ENCODE data around the gene LARGE1. TPM values are rescaled to one million over a fixed set of nuclear protein-coding genes. Genes with fewer than 3 reads are reported as not detected.

LARGE1 gene
- total and polyA plus RNA-seq, 9 of the 15 experiments (the other 6 are each of a cell fraction or from before 2014, with no cell fraction given), result 0.01 to 0.66 (median 0.14) TPM; not detected in 2

- no peaks in the 10 kb centered on the region for H3K4me1 ChIP-seq (replicated peaks in 1 of 2; ENCODE audit: control insufficient read depth in 2 of 2, insufficient read depth in 2 of 2, low read length in 2 of 2)
- H3K9me1 ChIP-seq (ENCODE audit: control insufficient read depth, insufficient read depth, low read length), result no peaks in the 10 kb centered on the region
- no TSS peak for BruUV-seq (replicated peaks)
- H3K9ac ChIP-seq (ENCODE audit: insufficient read depth in 1 of 2, low read depth in 2 of 2, low read length in 2 of 2), result no peak overlapping the region
- WGBS (ENCODE audit: insufficient coverage, low coverage, missing lambda C conversion rate), result 0% methylated on average over 9 of the region's 9 CpGs
- ATAC-seq (no peak), DNase-seq (ENCODE audit: extremely low read depth in 1 of 4, low spot score in 3 of 4) (no peak), FAIRE-seq (no peak)
- no peaks in the 10 kb centered on the region for H3K36me3 ChIP-seq (ENCODE audit: control insufficient read depth, insufficient read depth, low read length)
- no peak overlapping the region for H3K4me2 ChIP-seq (ENCODE audit: insufficient read depth, low read length)
- in situ Hi-C loops (cut with MboI) (no loop called here), intact Hi-C loops (cut with micrococcal nuclease) (no loop called here)
- no peak overlapping the region for H3K27ac ChIP-seq (ENCODE audit: extremely low read depth, low read depth, low read length)
- no peaks in the 10 kb centered on the region for H3K9me3 ChIP-seq (replicated peaks; ENCODE audit: control insufficient read depth, insufficient read depth, low read depth, low read length)
- no peak overlapping the region for H2AFZ ChIP-seq (ENCODE audit: low read depth, low read length)
- POLR2A ChIA-PET, result no interaction called here
- CTCF ChIA-PET (ENCODE audit: low intra/inter-chr PET ratio), result no interaction called here
- no peaks in the 10 kb centered on the region for H4K20me1 ChIP-seq (replicated peaks; ENCODE audit: control insufficient read depth, insufficient read depth, low read length)
- TF ChIP-seq MLX (CRISPR knock-in tag; conservative IDR thresholded peaks at IDR 0.05) (no peak), ARID2 (IDR thresholded peaks at IDR 0.05) (no peak), RFX1 (IDR thresholded peaks at IDR 0.05) (no peak), TFAM (CRISPR knock-in tag; conservative IDR thresholded peaks at IDR 0.05) (no peak), BRCA1 (IDR thresholded peaks at IDR 0.05) (no peak), BRCA1 (CRISPR knock-in tag; IDR thresholded peaks at IDR 0.05) (no peak), PHTF2 (CRISPR knock-in tag; IDR thresholded peaks at IDR 0.05) (no peak), ZNF561 (CRISPR knock-in tag; conservative IDR thresholded peaks at IDR 0.05) (no peak), NR2C1 (IDR thresholded peaks at IDR 0.05) (no peak), NR2C1 (tag; IDR thresholded peaks at IDR 0.05) (no peak), MEIS2 (IDR thresholded peaks at IDR 0.05; ENCODE audit: partially characterized antibody) (no peak), NCOR1 (IDR thresholded peaks at IDR 0.05) (no peak), RBM25 (IDR thresholded peaks at IDR 0.05; ENCODE audit: low read depth, low read length, severe bottlenecking) (no peak)
- H3K27me3 ChIP-seq (ENCODE audit: control insufficient read depth in 2 of 2, insufficient read depth in 2 of 2, low read length in 2 of 2), result no peaks in the 10 kb centered on the region
- H3K79me2 ChIP-seq (ENCODE audit: control insufficient read depth, insufficient read depth, low read length), result no peaks in the 10 kb centered on the region
- H3K4me3 ChIP-seq, result no peak overlapping the region
These were observed 659.8 kb downstream of the LARGE1 start for GRCh38 chr22:33260498-33260897.

Measured in K562 (cell line).